GM23338 (cell line): Measurements from ENCODE around the gene NDUFS2.

Experiments
- CREB1 ChIP-seq: fragments of 250-450 bp; sonication (Bioruptor Pico); IDR thresholded peaks from 2 replicates; pipeline ENCODE4 v1.5.0; 2020; ENCODE audit warnings: low read depth, mild to moderate bottlenecking, moderate library complexity
- ETS1 ChIP-seq: IDR thresholded peaks from 2 replicates; pipeline ENCODE4 v1.6.1; 2016; ENCODE audit warnings: antibody characterized with exemption
- EZH2 ChIP-seq: fragments of 200-600 bp; sonication (generic); IDR thresholded peaks from one replicate; pipeline ENCODE4 v1.8.0; 2017; ENCODE audit warnings: antibody characterized with exemption, mild to moderate bottlenecking, low read depth; ENCODE audit not compliant: unreplicated experiment
- EZH2phosphoT487 ChIP-seq: fragments of 200-600 bp; sonication (generic); IDR thresholded peaks from one replicate; pipeline ENCODE4 v1.8.1; 2018; ENCODE audit warnings: antibody characterized with exemption; ENCODE audit not compliant: unreplicated experiment
- JUNB ChIP-seq: IDR thresholded peaks from one replicate; pipeline ENCODE4 v1.6.1; 2016; ENCODE audit warnings: antibody characterized with exemption; ENCODE audit not compliant: unreplicated experiment
- NANOG ChIP-seq: IDR thresholded peaks from 2 replicates; pipeline ENCODE4 v1.6.1; 2016; ENCODE audit warnings: antibody characterized with exemption, borderline replicate concordance
- POLR2AphosphoS5 ChIP-seq: IDR thresholded peaks from 2 replicates; pipeline ENCODE4 v1.6.1; 2016; ENCODE audit warnings: antibody characterized with exemption, low read depth
- STAT1 ChIP-seq: IDR thresholded peaks from one replicate; pipeline ENCODE4 v1.6.1; 2016; ENCODE audit warnings: antibody characterized with exemption; ENCODE audit not compliant: unreplicated experiment
- ZNF114 ChIP-seq: fragments of 250-450 bp; sonication (Bioruptor Pico); IDR thresholded peaks from 2 replicates; pipeline ENCODE4 v1.5.0; 2020; ENCODE audit warnings: mild to moderate bottlenecking, moderate library complexity
- ZNF331 ChIP-seq: fragments of 250-450 bp; sonication (Bioruptor Pico); IDR thresholded peaks from 2 replicates; pipeline ENCODE4 v1.5.0; 2020; ENCODE audit warnings: low read depth, mild to moderate bottlenecking, moderate library complexity
- ZNF462 ChIP-seq: fragments of 250-450 bp; sonication (Bioruptor Pico); IDR thresholded peaks from 2 replicates; pipeline ENCODE4 v1.5.0; 2020; ENCODE audit warnings: mild to moderate bottlenecking, moderate library complexity
- TF ChIP-seq, protein P1 (sequence below), 2 experiments: fragments of 200-600 bp in 1 of 2; sonication (generic) in 1 of 2; conservative IDR thresholded peaks; 2 replicates each; pipeline versions ENCODE4 v1.5.1 to v1.6.1; 2016 to 2017; ENCODE audit warnings: antibody characterized with exemption in 2 of 2, low read depth in 2 of 2, mild to moderate bottlenecking in 2 of 2, moderate library complexity in 1 of 2
- TF ChIP-seq, protein P2 (sequence below): IDR thresholded peaks from one replicate; pipeline ENCODE4 v1.6.1; 2018; ENCODE audit warnings: antibody characterized with exemption; ENCODE audit not compliant: unreplicated experiment

DNA sequence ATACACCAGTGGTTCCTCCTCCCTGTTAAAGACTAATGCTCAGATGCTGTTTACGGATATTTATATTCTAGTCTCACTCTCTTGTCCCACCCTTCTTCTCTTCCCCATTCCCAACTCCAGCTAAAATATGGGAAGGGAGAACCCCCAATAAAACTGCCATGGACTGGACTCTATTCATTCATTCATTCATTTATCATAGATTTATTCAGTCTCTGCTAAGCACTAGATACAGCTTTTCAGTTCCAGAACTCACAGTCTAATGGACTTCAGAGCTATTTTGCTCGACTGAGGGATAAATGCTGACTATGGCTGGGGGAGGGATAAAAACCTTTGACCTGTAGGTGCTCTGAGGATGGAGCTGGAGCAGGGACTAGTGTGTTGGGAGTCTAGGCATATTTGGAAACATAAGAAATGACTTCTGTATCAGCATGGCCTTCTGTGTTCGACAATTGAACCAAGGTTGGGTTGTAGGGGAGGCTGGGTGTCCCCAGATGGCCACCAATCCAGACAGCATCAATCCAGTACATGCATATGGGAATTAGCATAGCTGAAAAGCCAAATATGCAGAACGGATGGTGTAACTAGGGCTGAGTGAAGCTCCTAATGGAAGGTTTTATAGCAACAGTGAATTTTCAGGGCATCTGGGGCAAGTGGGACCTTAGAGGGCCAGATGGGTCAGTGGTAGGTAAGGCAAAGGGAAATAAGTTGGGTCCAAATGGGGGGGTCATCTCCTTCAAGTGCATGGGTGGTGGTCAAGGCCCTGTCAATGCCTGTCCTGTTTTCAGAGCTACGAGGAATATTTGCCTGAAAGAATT lies 17.1 kb downstream of the NDUFS2 start:
- TF ChIP-seq POLR2AphosphoS5 (no peak), JUNB (no peak), ETS1 (no peak), CREB1 (CRISPR knock-in tag) (no peak), EZH2 (no peak), ZNF114 (CRISPR knock-in tag) (no peak), EZH2phosphoT487 (no peak), STAT1 (no peak), NANOG (no peak), ZNF331 (CRISPR knock-in tag) (no peak), ZNF462 (CRISPR knock-in tag) (no peak)
- TF ChIP-seq, protein P1, sequence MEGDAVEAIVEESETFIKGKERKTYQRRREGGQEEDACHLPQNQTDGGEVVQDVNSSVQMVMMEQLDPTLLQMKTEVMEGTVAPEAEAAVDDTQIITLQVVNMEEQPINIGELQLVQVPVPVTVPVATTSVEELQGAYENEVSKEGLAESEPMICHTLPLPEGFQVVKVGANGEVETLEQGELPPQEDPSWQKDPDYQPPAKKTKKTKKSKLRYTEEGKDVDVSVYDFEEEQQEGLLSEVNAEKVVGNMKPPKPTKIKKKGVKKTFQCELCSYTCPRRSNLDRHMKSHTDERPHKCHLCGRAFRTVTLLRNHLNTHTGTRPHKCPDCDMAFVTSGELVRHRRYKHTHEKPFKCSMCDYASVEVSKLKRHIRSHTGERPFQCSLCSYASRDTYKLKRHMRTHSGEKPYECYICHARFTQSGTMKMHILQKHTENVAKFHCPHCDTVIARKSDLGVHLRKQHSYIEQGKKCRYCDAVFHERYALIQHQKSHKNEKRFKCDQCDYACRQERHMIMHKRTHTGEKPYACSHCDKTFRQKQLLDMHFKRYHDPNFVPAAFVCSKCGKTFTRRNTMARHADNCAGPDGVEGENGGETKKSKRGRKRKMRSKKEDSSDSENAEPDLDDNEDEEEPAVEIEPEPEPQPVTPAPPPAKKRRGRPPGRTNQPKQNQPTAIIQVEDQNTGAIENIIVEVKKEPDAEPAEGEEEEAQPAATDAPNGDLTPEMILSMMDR (conservative IDR thresholded peaks at IDR 0.05; ENCODE audit: low read depth in 2 of 2): no peak
- TF ChIP-seq, protein P2, sequence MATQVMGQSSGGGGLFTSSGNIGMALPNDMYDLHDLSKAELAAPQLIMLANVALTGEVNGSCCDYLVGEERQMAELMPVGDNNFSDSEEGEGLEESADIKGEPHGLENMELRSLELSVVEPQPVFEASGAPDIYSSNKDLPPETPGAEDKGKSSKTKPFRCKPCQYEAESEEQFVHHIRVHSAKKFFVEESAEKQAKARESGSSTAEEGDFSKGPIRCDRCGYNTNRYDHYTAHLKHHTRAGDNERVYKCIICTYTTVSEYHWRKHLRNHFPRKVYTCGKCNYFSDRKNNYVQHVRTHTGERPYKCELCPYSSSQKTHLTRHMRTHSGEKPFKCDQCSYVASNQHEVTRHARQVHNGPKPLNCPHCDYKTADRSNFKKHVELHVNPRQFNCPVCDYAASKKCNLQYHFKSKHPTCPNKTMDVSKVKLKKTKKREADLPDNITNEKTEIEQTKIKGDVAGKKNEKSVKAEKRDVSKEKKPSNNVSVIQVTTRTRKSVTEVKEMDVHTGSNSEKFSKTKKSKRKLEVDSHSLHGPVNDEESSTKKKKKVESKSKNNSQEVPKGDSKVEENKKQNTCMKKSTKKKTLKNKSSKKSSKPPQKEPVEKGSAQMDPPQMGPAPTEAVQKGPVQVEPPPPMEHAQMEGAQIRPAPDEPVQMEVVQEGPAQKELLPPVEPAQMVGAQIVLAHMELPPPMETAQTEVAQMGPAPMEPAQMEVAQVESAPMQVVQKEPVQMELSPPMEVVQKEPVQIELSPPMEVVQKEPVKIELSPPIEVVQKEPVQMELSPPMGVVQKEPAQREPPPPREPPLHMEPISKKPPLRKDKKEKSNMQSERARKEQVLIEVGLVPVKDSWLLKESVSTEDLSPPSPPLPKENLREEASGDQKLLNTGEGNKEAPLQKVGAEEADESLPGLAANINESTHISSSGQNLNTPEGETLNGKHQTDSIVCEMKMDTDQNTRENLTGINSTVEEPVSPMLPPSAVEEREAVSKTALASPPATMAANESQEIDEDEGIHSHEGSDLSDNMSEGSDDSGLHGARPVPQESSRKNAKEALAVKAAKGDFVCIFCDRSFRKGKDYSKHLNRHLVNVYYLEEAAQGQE: no peak
